ENCODE measurements around the gene PHLDB1. TPM values are rescaled to one million over a fixed set of nuclear protein-coding genes. Genes with fewer than 3 reads are reported as not detected.

PHLDB1 gene
- total and polyA plus RNA-seq, 7 experiments from 2014 or later, result 0.39 to 4.9 (median 2.0) TPM

DNA sequence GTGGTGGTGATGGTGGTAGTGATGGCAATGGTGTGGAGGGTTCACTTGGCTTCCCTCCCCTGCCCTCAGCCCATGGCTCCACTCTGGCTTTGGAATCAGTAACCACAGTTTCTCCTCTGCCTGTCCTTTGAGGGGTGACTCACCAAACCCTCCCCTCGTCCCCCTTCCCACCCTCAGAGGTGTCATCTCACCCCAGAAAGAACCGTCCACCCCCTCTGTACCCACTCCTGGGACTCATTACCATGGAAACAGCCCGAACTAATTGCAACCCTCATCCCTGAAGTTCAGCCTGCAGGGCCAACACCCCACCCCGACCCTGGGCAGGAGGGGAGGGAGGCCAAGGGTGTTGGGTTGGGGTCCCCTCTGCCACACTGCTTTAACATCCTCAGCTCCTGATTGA, 26.6 kb downstream of the PHLDB1 start:
- ChIA-PET POLR2A (no interaction called here), CTCF (no interaction called here)
- DNase-seq (no peak), ATAC-seq (no peak)
- H3K4me3 ChIP-seq (ENCODE audit: low read length), result no peak overlapping the region
- Mint-ChIP-seq H3K4me1 (peaks cover 0 to 6% (median 0%) of the 10 kb centered on the region in 7 donors), H3K4me3 (peak overlapping the region in 1 of 10 donors; percentile 42), H3K27me3 (peaks cover 0 to 7% (median 0%) of the 10 kb centered on the region in 5 donors), H3K36me3 (no peaks in the 10 kb centered on the region), H3K9me3 (peaks cover 0 to 3% (median 0%) of the 10 kb centered on the region in 11 donors), H3K27ac (no peak overlapping the region)
- intact Hi-C loops (cut with micrococcal nuclease), result no loop called here
- H3K36me3 ChIP-seq (ENCODE audit: control insufficient read depth in 2 of 3, insufficient read depth in 3 of 3, low read length in 3 of 3), result no peaks in the 10 kb centered on the region
- H3K27me3 ChIP-seq (ENCODE audit: control insufficient read depth in 2 of 2, insufficient read depth in 2 of 2, low read length in 2 of 2), result no peaks in the 10 kb centered on the region
- no peak overlapping the region for H3K27ac ChIP-seq (ENCODE audit: low read depth, low read length)
- no peaks in the 10 kb centered on the region for H3K9me3 ChIP-seq (ENCODE audit: control insufficient read depth in 2 of 3, low read length in 3 of 3)
- H3K4me1 ChIP-seq (ENCODE audit: control insufficient read depth in 2 of 2, insufficient read depth in 2 of 2, low read length in 2 of 2), result no peaks in the 10 kb centered on the region

DNA sequence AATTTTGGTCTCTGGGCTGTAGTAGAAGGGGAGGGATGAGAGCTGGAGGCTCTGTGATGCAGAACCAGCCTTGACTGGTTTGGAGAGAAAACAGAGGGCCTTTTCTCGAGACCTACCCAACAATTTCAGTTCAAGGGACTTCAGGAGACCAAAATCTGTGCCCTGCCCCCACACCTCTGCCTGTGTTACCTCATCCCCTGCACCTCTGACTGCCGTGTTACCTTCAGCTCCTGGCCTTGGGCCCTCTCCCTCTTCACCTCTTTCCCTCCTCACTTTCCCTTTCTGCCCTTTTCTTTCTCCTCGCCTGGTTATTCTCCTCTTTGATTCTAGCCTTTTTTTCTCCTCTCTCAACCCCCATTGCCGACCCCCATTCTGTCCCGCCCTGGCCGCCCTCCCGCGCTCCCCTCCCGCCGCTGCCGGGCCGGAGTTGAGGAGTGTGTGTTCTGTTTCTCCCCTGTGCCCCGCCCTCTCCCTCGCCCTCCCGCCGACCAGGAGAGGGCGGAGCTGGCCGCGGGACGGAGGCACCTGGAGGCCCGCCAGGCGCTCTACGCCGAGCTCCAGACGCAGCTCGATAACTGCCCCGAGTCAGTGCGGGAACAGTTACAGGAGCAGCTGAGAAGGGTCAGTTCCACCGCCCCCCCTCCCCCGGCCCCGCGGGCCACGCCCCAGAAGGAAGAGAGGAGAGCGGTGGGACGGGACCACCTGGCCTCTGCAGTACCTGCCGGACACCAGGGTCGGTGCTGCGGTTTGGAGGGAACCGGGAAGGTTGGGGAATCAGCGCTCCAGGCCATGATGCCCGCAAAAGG, 27.2 kb downstream of the PHLDB1 start:
- Histone ChIP-seq H3K4me1 (ENCODE audit: control insufficient read depth in 2 of 2, insufficient read depth in 2 of 2, low read length in 2 of 2) (no peaks in the 10 kb centered on the region), H3K27me3 (ENCODE audit: control insufficient read depth in 2 of 2, insufficient read depth in 2 of 2, low read length in 2 of 2) (no peaks in the 10 kb centered on the region), H3K9me3 (ENCODE audit: control insufficient read depth in 2 of 3, low read length in 3 of 3) (no peaks in the 10 kb centered on the region), H3K4me3 (ENCODE audit: low read length) (no peak overlapping the region), H3K27ac (ENCODE audit: low read depth, low read length) (no peak overlapping the region), H3K36me3 (ENCODE audit: control insufficient read depth in 2 of 3, insufficient read depth in 3 of 3, low read length in 3 of 3) (no peaks in the 10 kb centered on the region)
- ATAC-seq (peak; percentile 32), DNase-seq (no peak)
- peaks cover 0 to 6% (median 0%) of the 10 kb centered on the region in 7 donors for H3K4me1 Mint-ChIP-seq
- CTCF ChIA-PET, result no interaction called here
- POLR2A ChIA-PET, result interaction anchor here (1.4 kb wide), 1 partner anchor 28 kb away, joined by 3 read pairs; no protein-coding TSS in a partner anchor
- H3K27me3 Mint-ChIP-seq, result peaks cover 0 to 4% (median 0%) of the 10 kb centered on the region in 5 donors
- intact Hi-C loops (cut with micrococcal nuclease), result no loop called here
- no peak overlapping the region for H3K27ac Mint-ChIP-seq
- peaks cover 0 to 3% (median 0%) of the 10 kb centered on the region in 11 donors for H3K9me3 Mint-ChIP-seq
- peak overlapping the region in 7 of 10 donors; percentile 15 to 52 (median 40) for H3K4me3 Mint-ChIP-seq
- H3K36me3 Mint-ChIP-seq, result no peaks in the 10 kb centered on the region

DNA sequence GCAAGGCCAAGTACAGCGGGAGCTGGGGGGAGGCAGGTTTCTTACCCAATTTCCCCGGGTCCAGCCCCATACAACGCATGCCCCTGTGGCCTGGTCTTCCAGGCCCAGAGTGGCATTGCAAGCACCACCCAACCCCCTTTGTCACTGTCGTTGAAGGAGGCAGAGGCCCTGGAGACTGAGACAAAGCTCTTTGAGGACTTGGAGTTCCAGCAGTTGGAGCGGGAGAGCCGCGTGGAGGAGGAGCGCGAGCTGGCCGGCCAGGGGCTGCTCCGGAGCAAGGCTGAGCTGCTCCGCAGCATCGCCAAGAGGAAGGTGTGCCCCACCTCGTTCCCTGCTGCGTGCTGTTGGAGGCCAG, 27.8 kb downstream of the PHLDB1 start:
- no peak overlapping the region for H3K4me3 ChIP-seq (ENCODE audit: low read length)
- Mint-ChIP-seq H3K36me3 (no peaks in the 10 kb centered on the region), H3K4me3 (no peak overlapping the region), H3K4me1 (peaks cover 0 to 6% (median 0%) of the 10 kb centered on the region in 7 donors), H3K9me3 (peaks cover 0 to 3% (median 0%) of the 10 kb centered on the region in 11 donors), H3K27ac (no peak overlapping the region), H3K27me3 (peaks cover 0 to 4% (median 0%) of the 10 kb centered on the region in 5 donors)
- H3K27me3 ChIP-seq (ENCODE audit: control insufficient read depth in 2 of 2, insufficient read depth in 2 of 2, low read length in 2 of 2), result no peaks in the 10 kb centered on the region
- H3K4me1 ChIP-seq (ENCODE audit: control insufficient read depth in 2 of 2, insufficient read depth in 2 of 2, low read length in 2 of 2), result no peaks in the 10 kb centered on the region
- intact Hi-C loops (cut with micrococcal nuclease), result no loop called here
- no peaks in the 10 kb centered on the region for H3K36me3 ChIP-seq (ENCODE audit: control insufficient read depth in 2 of 3, insufficient read depth in 3 of 3, low read length in 3 of 3)
- ChIA-PET POLR2A (interaction anchor here (1.4 kb wide), 1 partner anchor 29 kb away, joined by 3 read pairs; no protein-coding TSS in a partner anchor), CTCF (no interaction called here)
- ATAC-seq (no peak), DNase-seq (no peak)
- H3K27ac ChIP-seq (ENCODE audit: low read depth, low read length), result no peak overlapping the region
- no peaks in the 10 kb centered on the region for H3K9me3 ChIP-seq (ENCODE audit: control insufficient read depth in 2 of 3, low read length in 3 of 3)

DNA sequence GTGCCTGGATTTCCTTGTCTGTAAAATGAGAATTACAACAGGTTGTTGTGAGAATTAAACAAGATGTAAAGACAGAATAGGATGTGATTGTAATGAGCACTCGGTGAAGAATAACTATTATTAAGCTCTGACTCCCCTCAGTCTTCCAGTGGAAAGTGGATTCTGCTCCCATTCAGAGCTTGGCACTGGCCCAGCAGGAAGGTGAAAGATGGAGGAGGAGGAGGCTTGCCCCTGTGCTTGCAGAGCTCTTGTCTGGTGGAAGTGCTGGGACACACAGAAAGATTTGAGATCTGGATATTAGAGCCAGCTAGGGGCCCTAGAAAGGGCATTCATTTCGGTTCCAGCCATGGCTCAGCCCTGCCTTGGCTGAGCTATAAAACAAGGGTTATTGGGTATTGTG, 28.2 kb downstream of the PHLDB1 start:
- Histone ChIP-seq H3K36me3 (ENCODE audit: control insufficient read depth in 2 of 3, insufficient read depth in 3 of 3, low read length in 3 of 3) (no peaks in the 10 kb centered on the region), H3K27ac (ENCODE audit: low read depth, low read length) (no peak overlapping the region), H3K4me3 (ENCODE audit: low read length) (no peak overlapping the region), H3K9me3 (ENCODE audit: control insufficient read depth in 2 of 3, low read length in 3 of 3) (no peaks in the 10 kb centered on the region), H3K4me1 (ENCODE audit: control insufficient read depth in 2 of 2, insufficient read depth in 2 of 2, low read length in 2 of 2) (no peaks in the 10 kb centered on the region), H3K27me3 (ENCODE audit: control insufficient read depth in 2 of 2, insufficient read depth in 2 of 2, low read length in 2 of 2) (no peaks in the 10 kb centered on the region)
- DNase-seq (no peak), ATAC-seq (no peak)
- Mint-ChIP-seq H3K4me1 (peaks cover 0 to 6% (median 0%) of the 10 kb centered on the region in 7 donors), H3K4me3 (no peak overlapping the region), H3K27ac (no peak overlapping the region), H3K9me3 (peaks cover 0 to 3% (median 0%) of the 10 kb centered on the region in 11 donors), H3K27me3 (peaks cover 0 to 4% (median 0%) of the 10 kb centered on the region in 5 donors), H3K36me3 (no peaks in the 10 kb centered on the region)
- intact Hi-C loops (cut with micrococcal nuclease), result no loop called here
- ChIA-PET CTCF (no interaction called here), POLR2A (interaction anchor here (1.4 kb wide), 1 partner anchor 29 kb away, joined by 3 read pairs; no protein-coding TSS in a partner anchor)

DNA sequence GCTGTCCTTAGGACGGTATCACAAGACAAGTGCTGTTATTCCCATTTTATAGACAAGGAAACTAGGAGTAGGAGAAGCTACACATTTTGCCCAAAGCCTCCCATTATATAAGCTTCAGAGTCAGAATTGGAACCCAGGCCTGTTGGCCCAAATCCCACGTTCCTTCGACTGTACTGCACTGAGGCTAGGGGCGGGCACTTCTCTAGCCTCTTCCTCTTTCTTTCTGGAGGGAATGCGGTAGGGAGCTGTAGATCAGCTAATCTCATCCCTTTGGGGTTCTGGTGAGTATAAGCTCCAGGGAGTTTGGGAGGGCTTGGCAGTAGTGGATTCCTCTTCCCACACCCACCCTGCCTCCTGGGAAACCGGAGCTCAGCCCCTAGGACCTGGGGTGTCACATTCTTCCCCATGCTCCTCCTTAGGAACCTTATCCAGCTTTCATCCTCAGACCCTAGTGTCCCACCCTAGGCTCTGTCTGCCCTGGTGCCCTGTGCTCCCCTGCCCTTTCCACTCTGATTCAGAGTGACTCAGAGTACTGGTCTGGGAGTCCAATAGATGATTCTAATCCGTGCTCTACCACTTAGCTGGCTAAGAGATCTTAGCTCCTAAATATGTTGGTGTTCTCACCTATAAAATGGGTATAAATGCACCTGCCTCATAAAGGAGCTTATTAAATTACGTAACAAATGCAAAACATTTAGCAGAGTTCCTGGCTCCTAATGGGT, 29.3 kb downstream of the PHLDB1 start:
- POLR2A ChIA-PET, result interaction anchor here (0.7 kb wide), 1 partner anchor 368 kb away, joined by 3 read pairs; no protein-coding TSS in a partner anchor
- no peaks in the 10 kb centered on the region for H3K36me3 ChIP-seq (ENCODE audit: control insufficient read depth in 2 of 3, insufficient read depth in 3 of 3, low read length in 3 of 3)
- no peak overlapping the region for H3K4me3 ChIP-seq (ENCODE audit: low read length)
- H3K27ac ChIP-seq (ENCODE audit: low read depth, low read length), result no peak overlapping the region
- CTCF ChIA-PET, result interaction anchor here (0.7 kb wide), 1 partner anchor 301 kb away, joined by 3 read pairs; no protein-coding TSS in a partner anchor
- ATAC-seq (no peak), DNase-seq (no peak)
- Mint-ChIP-seq H3K4me3 (no peak overlapping the region), H3K9me3 (peaks cover 0 to 3% (median 0%) of the 10 kb centered on the region in 11 donors), H3K4me1 (peaks cover 0 to 6% (median 0%) of the 10 kb centered on the region in 7 donors), H3K36me3 (no peaks in the 10 kb centered on the region), H3K27ac (no peak overlapping the region), H3K27me3 (peaks cover 0 to 4% (median 0%) of the 10 kb centered on the region in 5 donors)
- no peaks in the 10 kb centered on the region for H3K27me3 ChIP-seq (ENCODE audit: control insufficient read depth in 2 of 2, insufficient read depth in 2 of 2, low read length in 2 of 2)
- H3K4me1 ChIP-seq (ENCODE audit: control insufficient read depth in 2 of 2, insufficient read depth in 2 of 2, low read length in 2 of 2), result no peaks in the 10 kb centered on the region
- intact Hi-C loops (cut with micrococcal nuclease), result no loop called here
- no peaks in the 10 kb centered on the region for H3K9me3 ChIP-seq (ENCODE audit: control insufficient read depth in 2 of 3, low read length in 3 of 3)

DNA sequence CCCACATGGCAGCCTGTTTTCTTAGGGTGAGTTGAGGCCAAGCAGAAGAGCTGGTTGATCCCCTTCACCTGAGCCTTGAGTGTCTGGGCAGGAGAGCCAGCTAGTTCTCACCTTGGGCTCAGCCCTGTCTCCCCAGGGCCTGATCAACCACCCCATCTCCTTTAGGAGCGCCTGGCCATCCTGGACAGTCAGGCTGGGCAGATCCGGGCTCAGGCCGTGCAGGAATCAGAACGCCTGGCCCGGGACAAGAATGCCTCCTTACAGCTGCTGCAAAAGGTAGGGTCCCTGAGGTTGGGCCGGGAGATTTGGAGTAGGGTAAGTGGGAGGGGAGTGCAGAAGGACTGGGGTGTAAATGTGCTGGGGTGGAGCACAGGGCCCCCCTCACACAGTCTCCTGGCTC, 31.3 kb downstream of the PHLDB1 start:
- no peaks in the 10 kb centered on the region for H3K9me3 ChIP-seq (ENCODE audit: control insufficient read depth in 2 of 3, low read length in 3 of 3)
- ATAC-seq (no peak), DNase-seq (no peak)
- no peak overlapping the region for H3K27ac Mint-ChIP-seq
- no peak overlapping the region for H3K4me3 Mint-ChIP-seq
- H3K36me3 Mint-ChIP-seq, result no peaks in the 10 kb centered on the region
- no peak overlapping the region for H3K27ac ChIP-seq (ENCODE audit: low read depth, low read length)
- H3K36me3 ChIP-seq (ENCODE audit: control insufficient read depth in 2 of 3, insufficient read depth in 3 of 3, low read length in 3 of 3), result no peaks in the 10 kb centered on the region
- H3K4me3 ChIP-seq (ENCODE audit: low read length), result no peak overlapping the region
- peaks cover 0 to 8% (median 0%) of the 10 kb centered on the region in 7 donors for H3K4me1 Mint-ChIP-seq
- H3K27me3 Mint-ChIP-seq, result peaks cover 0 to 4% (median 0%) of the 10 kb centered on the region in 5 donors
- POLR2A ChIA-PET, result no interaction called here
- intact Hi-C loops (cut with micrococcal nuclease), result no loop called here
- CTCF ChIA-PET, result no interaction called here
- H3K27me3 ChIP-seq (ENCODE audit: control insufficient read depth in 2 of 2, insufficient read depth in 2 of 2, low read length in 2 of 2), result no peaks in the 10 kb centered on the region
- H3K9me3 Mint-ChIP-seq, result peaks cover 0 to 3% (median 0%) of the 10 kb centered on the region in 11 donors
- H3K4me1 ChIP-seq (ENCODE audit: control insufficient read depth in 2 of 2, insufficient read depth in 2 of 2, low read length in 2 of 2), result no peaks in the 10 kb centered on the region

Measured in naive thymus-derived CD4-positive, alpha-beta T cell (primary cell).